Neural cell (in vitro differentiated cells): ENCODE data around the gene CDC42EP2.

ENCODE experiments used
- CTCF ChIP-seq: fragments of 450-650 bp; IDR thresholded peaks from 2 replicates; pipeline ENCODE4 v1.5.1; 2014; ENCODE audit warnings: antibody characterized with exemption, mild to moderate bottlenecking, moderate library complexity; ENCODE audit not compliant: poor library complexity, severe bottlenecking
- EP300 ChIP-seq: fragments of 450-650 bp; conservative IDR thresholded peaks from 2 replicates; pipeline ENCODE4 v1.6.1; 2014; ENCODE audit warnings: antibody characterized with exemption, mild to moderate bottlenecking, moderate library complexity; ENCODE audit not compliant: poor library complexity, severe bottlenecking
- POLR2AphosphoS5 ChIP-seq: IDR thresholded peaks from 2 replicates; pipeline ENCODE4 v1.6.1; 2012
- RAD21 ChIP-seq: fragments of 450-650 bp; conservative IDR thresholded peaks from 2 replicates; pipeline ENCODE4 v1.6.1; 2014; ENCODE audit warnings: antibody characterized with exemption, mild to moderate bottlenecking, moderate library complexity
- TAF1 ChIP-seq: IDR thresholded peaks from 2 replicates; pipeline ENCODE4 v1.6.1; 2012; ENCODE audit warnings: low read depth

- no peak for TF ChIP-seq CTCF
- TF ChIP-seq POLR2AphosphoS5 = no peak
- no peak for TF ChIP-seq TAF1
- no peak for TF ChIP-seq EP300
- no peak for TF ChIP-seq RAD21
Measured at GRCh38 chr11:65329478-65329877, 14.8 kb downstream of the CDC42EP2 start.
